Measurements from ENCODE around the gene IL6.

GRCh38 chr7:22765609-22766008 lies 38.6 kb downstream of the IL6 start:
- TF ChIP-seq POLR2A (IDR thresholded peaks at IDR 0.05; ENCODE audit: low read depth, low read length), result no peak
- peak; percentile 94 for TF ChIP-seq SPI1 (IDR thresholded peaks at IDR 0.05; ENCODE audit: low read depth, low read length)
